AG20443 (cell line): Measurements from ENCODE around the gene UPK3B.
"Not testable (repeated sequence)": the region's sequence is repeated elsewhere in the genome, so short reads cannot be mapped to it uniquely, and the experiment has no call there.

Source experiments
- DNase-seq: peaks from one replicate; pipeline ENCODE4 v3.0.0; 2012; ENCODE audit warnings: low spot score, mixed read lengths

Gene UPK3B

DNA sequence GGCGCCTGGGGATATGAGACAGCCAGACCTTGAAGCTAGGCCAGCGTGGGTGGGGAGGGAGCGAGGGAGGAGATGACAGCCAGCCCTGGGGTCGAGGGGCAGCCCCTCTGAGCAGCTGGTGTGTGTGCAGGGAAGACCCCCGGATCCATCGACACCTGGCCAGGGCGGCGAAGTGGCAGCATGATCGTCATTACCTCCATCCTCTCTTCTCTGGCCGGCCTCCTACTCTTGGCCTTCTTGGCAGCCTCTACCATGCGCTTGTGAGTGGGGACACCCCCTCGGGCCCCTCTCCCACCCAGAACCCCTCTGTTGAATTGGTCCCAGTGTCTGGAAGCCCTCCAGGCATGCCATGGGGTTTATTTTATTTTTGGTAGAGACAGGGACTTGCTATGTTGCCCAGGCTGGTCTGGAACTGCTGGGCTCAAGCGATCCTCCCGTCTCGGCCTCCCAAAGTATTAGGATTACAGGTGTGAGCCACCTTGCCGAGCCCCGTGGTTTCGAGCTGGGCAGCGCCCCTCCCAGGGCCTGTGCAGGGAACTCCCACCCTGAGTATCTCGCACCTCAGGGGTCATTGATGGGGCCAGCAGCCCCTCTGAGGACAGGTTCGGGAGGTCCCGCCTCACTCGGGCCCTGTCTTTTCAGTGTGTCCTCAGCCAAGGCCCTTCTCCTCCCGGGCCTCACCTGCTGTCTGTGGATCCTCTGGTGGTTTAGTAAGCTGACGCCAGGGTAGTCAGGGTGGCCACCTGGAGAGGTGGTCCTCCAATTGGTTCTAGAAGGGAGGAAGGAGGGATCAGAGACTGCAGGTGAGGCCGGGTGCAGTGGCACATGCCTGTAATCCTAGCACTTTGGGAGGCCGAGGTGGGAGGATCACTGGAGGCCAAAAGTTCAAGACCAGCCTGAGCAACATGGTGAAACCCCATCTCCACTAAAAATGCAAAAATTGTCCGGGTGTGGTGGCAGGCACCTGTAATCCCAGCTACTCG lies 3.8 kb downstream of the UPK3B start:
- DNase-seq: peak; percentile 2

DNA sequence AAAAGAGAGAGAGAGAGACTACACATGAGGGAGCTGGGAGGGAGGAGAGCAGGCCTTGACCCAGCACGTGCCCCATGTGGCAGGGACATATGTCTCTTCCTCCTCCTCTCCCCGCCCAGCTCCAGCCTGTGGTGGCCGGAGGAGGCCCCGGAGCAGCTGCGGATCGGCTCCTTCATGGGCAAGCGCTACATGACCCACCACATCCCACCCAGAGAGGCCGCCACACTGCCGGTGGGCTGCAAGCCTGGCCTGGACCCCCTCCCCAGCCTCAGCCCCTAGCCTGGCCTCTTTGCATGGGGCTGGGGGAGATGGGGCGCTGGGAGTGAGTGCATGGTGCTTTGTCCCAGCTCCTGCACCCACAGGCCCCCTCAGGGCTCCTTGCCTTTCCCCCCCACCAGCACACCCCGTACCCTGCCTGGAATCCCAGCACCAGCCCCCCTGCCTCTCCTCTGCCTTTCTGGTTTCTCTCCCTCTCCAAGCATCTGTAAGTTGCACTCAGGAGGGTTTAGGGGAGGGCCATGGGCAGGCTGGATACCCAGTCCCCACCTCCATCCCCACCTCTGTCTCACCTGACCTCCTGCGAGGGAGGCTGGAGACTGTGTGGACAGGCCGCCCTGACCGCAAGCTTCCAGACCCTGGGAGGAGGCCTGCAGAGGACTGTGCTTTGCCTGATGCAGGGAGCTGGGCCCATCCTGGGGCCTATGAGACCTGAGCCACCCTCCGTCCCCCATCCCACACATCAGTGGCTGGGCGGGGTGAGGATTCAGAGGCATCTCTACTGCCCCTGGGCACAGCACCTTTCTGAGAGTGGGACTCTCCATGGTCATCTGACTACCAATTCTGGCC lies 4.8 kb downstream of the UPK3B start:
- DNase-seq: peak; percentile 13

DNA sequence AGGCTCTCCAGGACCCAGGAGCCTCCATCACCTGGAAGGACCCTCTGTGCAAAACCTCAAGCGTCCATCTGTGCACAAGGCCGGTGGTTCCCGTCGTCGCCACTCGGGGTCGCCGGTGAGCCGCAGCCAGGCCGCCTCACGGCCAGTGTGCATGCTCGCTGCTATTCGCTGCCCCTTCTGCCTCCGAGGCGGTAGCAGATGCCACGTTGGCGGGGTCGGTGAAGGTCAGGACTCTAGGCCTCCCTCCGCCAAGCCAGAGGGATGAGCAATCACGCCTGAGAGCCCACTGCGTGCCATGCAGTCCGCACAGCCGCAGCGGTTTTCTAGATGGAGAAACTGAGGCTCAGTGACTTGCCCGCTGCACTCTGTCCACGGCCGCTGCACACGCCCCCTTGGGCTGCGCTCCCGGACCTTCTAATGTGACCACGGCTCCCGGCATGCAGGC lies 5.7 kb downstream of the UPK3B start:
- DNase-seq: no peak

DNA sequence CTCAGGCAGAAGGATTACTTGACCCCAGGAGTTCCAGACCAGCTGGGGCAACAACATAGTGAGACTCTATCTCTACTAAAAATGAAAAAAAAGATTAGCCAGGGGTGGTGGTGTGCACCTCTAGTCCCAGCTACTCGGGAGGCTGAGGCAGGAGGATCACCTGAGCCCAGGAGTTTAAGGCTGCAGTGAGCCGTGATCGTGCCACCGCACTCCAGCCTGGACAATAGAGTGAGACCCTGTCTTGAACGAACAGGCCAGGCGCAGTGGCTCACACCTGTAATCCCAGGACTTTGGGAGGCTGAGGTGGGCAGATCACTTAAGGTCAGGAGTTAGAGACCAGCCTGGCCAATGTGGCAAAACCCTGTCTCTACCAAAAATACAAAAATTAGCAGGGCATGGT lies 6.6 kb downstream of the UPK3B start:
- not testable (repeated sequence) for DNase-seq

DNA sequence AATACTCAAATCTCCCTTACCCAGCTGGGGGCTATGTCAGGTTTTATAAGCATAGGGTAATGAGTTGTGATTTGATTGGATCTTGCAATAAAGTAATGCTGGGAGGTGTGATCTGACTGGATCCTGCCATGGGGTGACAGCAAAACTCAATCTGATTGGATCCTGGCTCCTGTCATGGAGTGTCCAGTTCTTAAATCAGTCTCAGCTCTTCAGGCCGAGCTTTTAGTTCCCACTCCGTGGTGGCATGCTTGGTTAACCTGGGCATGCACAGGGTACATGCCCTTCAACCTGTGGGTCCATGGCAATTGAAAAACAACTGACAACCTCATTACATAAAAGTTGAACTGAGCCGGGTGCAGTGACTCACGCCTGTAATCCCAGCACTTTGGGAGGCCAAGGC lies 15.8 kb downstream of the UPK3B start:
- not testable (repeated sequence) for DNase-seq

DNA sequence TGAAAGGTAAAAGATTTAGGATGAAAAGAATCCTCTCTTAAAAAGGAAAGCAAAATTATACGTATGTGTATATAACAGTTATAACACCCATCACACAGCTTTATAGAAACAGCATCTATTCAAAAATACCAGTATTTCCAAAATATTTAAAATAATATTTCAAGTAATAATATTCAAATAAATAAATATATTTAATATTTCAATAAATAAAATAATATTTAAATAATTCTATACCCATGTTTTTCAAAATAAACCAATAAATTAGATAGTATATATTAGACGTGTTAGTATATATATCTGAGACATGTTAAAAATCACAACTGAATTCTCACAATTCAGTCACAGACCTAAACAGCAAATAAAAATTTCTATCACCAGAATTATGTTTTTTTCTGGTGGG lies 21.3 kb downstream of the UPK3B start:
- DNase-seq: not testable (repeated sequence)

DNA sequence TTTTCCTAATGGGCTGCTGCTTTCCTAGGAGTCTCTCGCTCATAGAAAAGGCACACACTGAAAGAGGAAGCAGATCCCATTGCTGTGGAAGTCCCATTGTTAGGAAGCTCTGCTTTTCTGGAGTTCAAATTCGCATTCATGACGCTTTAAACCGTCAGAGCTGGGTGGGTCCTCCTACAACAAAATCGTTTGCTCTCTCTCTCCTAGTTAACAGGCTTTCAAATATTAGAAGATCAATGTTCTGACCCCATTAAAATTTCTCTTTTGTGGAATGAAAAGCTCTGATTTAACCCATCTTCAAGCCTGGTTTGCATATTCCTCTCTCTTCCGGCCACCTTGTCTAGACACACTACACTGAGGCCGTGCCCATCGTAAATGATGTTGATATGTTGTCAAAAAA lies 32.8 kb downstream of the UPK3B start, which contains the start of gene SPDYE16:
SPDYE16 (minus strand) TSS at position 101 of the 400 bp plus-strand sequence. CDS start 1,838 bp downstream, outside the sequence.
- not testable (repeated sequence) for DNase-seq

DNA sequence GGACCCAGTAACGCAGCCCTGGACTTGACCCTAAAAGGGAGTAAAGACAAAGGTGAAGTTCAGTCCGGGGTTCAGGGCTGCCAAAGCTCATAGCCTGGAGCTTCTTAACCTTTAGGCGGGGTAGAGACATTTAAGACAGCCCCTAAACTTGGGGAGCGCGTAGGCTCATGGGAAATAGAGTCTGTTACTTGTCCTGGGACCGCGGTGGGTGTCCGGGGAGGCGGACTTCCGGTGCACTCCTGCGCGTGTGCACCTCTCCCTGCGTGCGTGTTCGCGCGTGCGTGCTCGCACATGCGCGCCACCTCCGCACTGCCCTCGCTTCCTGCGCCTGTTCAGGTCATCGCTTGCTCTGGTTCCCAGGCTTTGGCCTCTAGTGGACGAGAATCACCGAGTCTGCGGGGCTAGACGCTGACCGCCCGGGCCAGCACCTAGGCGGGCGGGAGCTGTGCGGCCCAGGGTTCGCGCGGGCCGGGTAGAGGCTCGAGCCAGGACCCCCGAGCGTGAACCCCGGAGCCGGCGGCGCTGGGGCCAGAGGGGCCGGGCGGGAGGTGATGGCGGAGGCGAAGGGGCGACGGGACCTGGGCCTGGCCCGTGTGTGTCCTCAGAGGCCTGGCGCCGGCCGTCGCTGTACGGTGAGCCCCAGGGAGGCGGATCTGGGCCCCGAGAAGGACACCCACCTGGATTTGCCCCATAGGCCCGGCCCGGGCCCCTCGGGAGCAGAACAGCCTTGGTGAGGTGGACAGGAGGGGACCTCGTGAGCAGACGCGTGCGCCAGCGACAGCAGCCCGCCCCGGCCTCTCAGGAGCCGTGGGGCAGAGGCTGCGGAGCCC lies 38.9 kb downstream of the UPK3B start:
- peak; percentile 90 for DNase-seq

DNA sequence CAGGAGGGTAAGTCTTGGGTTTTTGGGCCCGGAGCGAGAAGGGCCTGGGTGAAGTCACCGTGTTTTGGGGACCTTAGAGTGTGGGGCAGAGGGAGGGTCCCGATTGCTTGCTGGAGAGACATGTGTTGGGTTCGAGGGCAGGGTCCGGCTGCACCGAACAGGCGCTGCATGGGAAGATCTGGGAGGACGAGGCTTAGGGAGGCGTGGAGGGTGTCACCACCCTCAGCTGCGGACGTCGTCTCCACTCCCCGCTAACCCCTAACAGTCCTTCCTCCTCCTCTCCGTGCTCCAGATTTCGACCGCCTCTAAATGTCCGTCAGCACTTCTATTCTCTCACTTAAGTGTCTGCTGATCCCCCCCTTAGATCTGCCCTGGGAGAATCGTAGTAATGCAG lies 39.5 kb downstream of the UPK3B start:
- not testable (repeated sequence) for DNase-seq

DNA sequence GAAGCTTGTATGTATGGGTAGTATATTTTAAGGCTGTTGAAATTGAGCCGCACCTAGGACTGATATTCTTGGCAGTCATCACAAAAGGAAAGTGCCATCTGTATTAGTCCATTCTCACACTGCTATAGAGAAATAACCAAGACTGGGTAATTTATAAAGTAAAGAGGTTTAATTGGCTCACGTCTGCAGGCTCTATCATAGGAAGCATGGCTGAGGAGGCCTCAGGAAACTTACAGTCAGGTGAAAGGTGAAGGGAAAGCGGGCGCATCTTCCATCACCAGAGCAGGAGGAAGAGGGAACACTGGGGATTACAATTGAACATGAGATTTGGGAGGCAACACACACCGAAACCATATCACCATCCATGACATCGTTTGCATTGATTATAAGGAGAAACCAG lies 41.6 kb downstream of the UPK3B start:
- DNase-seq: not testable (repeated sequence)

DNA sequence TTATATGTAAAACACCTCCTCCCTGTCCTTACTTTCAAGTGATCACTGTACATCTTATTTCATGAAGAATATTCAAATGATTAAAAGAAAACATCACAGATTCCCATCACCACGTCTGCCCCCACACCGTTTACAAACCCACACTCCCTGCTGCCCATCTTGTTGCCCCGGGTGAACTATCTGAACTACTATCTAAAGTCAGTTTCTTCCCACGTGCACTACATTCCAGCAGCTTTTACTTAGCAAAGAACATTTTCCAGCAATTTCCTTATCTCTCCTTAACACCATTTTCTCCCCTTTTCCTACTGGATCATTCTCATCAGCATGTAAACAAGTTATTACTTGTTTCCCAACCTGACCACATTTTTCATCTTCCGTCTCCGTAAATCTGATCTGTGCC lies 49.3 kb downstream of the UPK3B start:
- DNase-seq: not testable (repeated sequence)

DNA sequence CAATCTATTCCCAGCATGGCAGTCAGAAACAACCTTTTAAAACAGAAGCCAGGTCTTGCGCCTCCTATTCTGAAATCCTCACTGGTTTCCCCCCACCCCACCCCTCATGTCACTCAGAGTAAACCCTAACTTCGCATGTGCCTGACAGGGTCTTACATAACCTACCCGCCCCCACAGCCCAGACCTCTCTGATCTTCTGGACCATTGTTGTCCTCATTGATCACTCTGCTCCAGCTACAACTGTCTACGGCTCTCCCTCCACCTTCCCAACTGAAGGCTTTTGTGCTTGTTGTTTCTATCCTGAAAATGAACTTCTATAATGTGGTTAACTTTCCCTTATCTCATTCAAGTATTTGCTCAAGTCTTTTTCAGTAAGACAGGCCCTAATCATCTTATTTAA lies 49.8 kb downstream of the UPK3B start:
- DNase-seq: not testable (repeated sequence)

DNA sequence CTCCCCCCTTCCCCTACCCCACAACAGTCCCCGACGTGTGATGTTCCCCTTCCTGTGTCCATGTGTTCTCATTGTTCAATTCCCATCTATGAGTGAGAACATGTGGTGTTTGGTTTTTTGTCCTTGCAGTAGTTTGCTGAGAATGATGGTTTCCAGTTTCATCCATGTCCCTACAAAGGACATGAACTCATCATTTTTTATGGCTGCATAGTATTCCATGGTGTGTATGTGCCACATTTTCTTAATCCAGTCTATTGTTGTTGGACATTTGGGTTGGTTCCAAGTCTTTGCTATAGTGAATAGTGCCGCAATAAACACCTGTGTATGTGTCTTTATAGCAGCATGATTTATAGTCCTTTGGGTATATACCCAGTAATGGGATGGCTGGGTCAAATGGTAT lies 51.0 kb downstream of the UPK3B start:
- DNase-seq: not testable (repeated sequence)

DNA sequence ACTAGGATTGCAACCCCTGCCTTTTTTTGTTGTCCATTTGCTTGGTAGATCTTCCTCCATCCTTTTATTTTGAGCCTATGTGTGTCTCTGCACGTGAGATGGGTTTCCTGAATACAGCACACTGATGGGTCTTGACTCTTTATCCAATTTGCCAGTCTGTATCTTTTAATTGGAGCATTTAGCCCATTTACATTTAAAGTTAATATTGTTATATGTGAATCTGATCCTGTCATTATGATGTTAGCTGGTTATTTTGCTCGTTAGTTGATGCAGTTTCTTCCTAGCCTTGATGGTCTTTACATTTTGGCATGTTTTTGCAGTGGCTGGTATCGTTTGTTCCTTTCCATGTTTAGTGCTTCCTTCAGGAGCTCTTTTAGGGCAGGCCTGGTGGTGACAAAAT lies 54.6 kb downstream of the UPK3B start:
- not testable (repeated sequence) for DNase-seq
